IMR-90 (cell line): ENCODE data around the gene MRM2.

Experiments used
- CEBPB ChIP-seq: IDR thresholded peaks from 2 replicates; pipeline ENCODE4 v1.6.1; 2012; ENCODE audit warnings: low read depth, low read length, improper control_type of control experiment
- CHD1 ChIP-seq: IDR thresholded peaks from 2 replicates; pipeline ENCODE4 v1.6.1; 2012; ENCODE audit warnings: low read depth, low read length, improper control_type of control experiment
- CTCF ChIP-seq: conservative IDR thresholded peaks from 2 replicates; pipeline ENCODE4 v1.5.1; 2012; ENCODE audit warnings: mild to moderate bottlenecking, low read depth, low read length, improper control_type of control experiment
- ELK1 ChIP-seq: fragments of 150-350 bp; IDR thresholded peaks from 2 replicates; pipeline ENCODE4 v1.6.1; 2016; ENCODE audit warnings: low read depth, mild to moderate bottlenecking, low read length, moderate library complexity, borderline replicate concordance
- FOS ChIP-seq: fragments of 150-350 bp; IDR thresholded peaks from 2 replicates; pipeline ENCODE4 v1.6.1; 2016; ENCODE audit warnings: low read depth, low read length
- MAZ ChIP-seq: IDR thresholded peaks from 2 replicates; pipeline ENCODE4 v1.6.1; 2012; ENCODE audit warnings: low read depth, mild to moderate bottlenecking, low read length, improper control_type of control experiment, moderate library complexity, borderline replicate concordance
- MXI1 ChIP-seq: IDR thresholded peaks from 2 replicates; pipeline ENCODE4 v1.6.1; 2012; ENCODE audit warnings: low read depth, mild to moderate bottlenecking, low read length, moderate library complexity, borderline replicate concordance
- NFE2L2 ChIP-seq: fragments of 150-350 bp; IDR thresholded peaks from 2 replicates; pipeline ENCODE4 v1.6.1; 2016; ENCODE audit warnings: low read depth, mild to moderate bottlenecking, low read length
- POLR2A ChIP-seq: IDR thresholded peaks from 2 replicates; pipeline ENCODE4 v1.6.1; 2012; ENCODE audit warnings: mild to moderate bottlenecking, low read depth, low read length
- RAD21 ChIP-seq: IDR thresholded peaks from 2 replicates; pipeline ENCODE4 v1.6.1; 2012; ENCODE audit warnings: low read length, improper control_type of control experiment
- RFX5 ChIP-seq: IDR thresholded peaks from 2 replicates; pipeline ENCODE4 v1.8.0; 2012; ENCODE audit warnings: low read depth, mild to moderate bottlenecking, low read length, moderate library complexity
- SMC3 ChIP-seq: fragments of 150-350 bp; IDR thresholded peaks from 2 replicates; pipeline ENCODE4 v1.6.1; 2016; ENCODE audit warnings: low read depth, mild to moderate bottlenecking, antibody characterized with exemption, low read length, moderate library complexity
- USF2 ChIP-seq: fragments of 150-350 bp; IDR thresholded peaks from 2 replicates; pipeline ENCODE4 v1.6.1; 2017; ENCODE audit warnings: mild to moderate bottlenecking, antibody characterized with exemption, low read length, low read depth

GRCh38 chr7:2214636-2215035 is 27.4 kb downstream of the MRM2 start:
- TF ChIP-seq CTCF (no peak), POLR2A (no peak), SMC3 (no peak), FOS (no peak), MAZ (no peak), ELK1 (no peak), MXI1 (no peak), CHD1 (no peak), USF2 (no peak), CEBPB (no peak), NFE2L2 (no peak), RFX5 (no peak), RAD21 (no peak)
